Endometrial microvascular endothelial cells (primary cell): Measurements from ENCODE around the gene MARCHF3. TPM values are rescaled to one million over a fixed set of nuclear protein-coding genes. Genes with fewer than 3 reads are reported as not detected.

Experiments
- in situ Hi-C: cut with HindIII; loops from 2 replicates; pipeline ENCODE4 v1.10.0; 2017; ENCODE audit warnings: low sequenced_read_pairs, low pct_unique_long_range_greater_than_20kb; ENCODE audit errors: inconsistent ontology term
- total RNA-seq: library from RNA; depleted of rRNA; stranded (reverse); fragments of >200 nt; gene quantifications from one replicate; pipeline ENCODE4 v1.2.3, GENCODE V29; 2015; ENCODE audit errors: inconsistent ontology term

The MARCHF3 gene, protein sequence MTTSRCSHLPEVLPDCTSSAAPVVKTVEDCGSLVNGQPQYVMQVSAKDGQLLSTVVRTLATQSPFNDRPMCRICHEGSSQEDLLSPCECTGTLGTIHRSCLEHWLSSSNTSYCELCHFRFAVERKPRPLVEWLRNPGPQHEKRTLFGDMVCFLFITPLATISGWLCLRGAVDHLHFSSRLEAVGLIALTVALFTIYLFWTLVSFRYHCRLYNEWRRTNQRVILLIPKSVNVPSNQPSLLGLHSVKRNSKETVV
- 26.5 TPM for total RNA-seq

GRCh38 chr5:127030259-127031146 lies at the start of gene MARCHF3:
Gene MARCHF3, minus strand, starts transcription at chr5:127030558. Its CDS starts 112,387 bp downstream, at chr5:126918171.
- in situ Hi-C loops: no loop called here

- in situ Hi-C loops: no loop called here
Observed at GRCh38 chr5:127079994-127080491, 49.7 kb upstream of the MARCHF3 start.

GRCh38 chr5:127077366-127077765 lies 47.0 kb upstream of the MARCHF3 start:
- in situ Hi-C loops: no loop called here

- in situ Hi-C loops: no loop called here
Observed at GRCh38 chr5:127076315-127077129, 46.2 kb upstream of the MARCHF3 start.

DNA sequence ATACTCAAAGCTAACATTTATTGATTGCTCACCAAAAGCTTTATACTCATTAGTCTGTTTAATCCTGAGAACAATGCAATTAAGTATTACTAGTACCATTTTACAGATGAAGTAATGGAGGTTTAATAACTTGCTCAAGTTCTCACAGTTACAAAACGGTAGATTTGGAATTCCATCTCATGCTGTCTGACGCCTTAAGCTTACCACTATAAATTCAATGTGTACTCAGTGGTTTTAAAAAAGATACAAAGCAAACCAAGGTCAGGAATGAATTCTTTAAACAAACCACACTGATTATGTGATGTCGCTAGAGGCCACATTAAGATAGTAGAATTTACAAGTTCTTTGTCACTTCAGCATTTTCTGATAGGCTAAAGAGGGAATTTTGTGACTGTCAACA lies 44.1 kb upstream of the MARCHF3 start:
- in situ Hi-C loops: no loop called here

DNA sequence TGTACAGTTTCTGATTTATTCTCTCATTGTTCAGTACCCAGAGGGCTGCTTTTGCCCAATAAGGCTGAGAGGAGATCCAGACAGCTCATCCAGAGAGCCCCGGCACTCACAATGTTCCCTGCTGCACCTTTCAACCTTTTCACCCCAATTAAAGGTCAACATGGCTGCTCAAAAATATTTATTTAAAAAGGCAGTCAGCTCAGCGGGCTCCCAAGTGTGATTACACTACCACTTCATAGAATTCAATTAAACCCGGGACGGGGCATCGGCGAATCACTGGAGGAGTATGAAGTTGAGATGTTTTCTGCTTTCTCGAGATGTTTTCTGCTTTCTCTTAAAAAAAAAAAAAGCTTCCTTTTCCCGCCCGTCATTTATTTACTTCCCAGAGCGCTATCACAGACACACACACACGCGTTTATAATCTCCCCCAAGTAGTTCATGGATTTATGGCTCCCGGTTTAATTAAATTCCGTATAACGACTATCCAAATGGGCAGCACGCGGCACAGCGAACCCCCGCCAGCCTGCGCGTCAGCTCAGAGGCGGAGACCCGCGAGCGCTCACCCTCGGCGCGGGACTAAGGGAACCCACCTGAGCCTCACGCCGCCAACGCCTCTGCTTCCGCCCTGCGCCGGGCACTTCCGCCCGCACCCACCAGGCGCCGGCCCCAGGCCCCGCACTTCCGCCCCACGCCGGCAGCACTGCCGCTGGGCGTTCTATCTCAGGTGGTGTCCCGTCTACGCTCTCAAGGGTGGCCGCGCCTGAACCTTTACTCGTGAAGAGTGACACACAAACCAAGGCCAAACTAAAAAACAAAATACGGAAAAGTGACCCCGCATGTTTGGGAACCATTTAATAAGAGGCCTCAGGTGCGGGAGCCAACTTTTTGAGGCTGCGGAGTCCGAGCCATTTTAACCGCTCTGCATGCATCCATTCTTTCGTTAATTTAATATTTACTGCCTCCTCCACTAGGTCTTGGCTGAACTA lies 42.8 kb upstream of the MARCHF3 start, which contains the start of gene C5orf63:
C5orf63 (minus strand) TSS at position 642 of the 986 bp plus-strand sequence. CDS start 14,507 bp downstream, outside the sequence.
- in situ Hi-C loops: no loop called here

DNA sequence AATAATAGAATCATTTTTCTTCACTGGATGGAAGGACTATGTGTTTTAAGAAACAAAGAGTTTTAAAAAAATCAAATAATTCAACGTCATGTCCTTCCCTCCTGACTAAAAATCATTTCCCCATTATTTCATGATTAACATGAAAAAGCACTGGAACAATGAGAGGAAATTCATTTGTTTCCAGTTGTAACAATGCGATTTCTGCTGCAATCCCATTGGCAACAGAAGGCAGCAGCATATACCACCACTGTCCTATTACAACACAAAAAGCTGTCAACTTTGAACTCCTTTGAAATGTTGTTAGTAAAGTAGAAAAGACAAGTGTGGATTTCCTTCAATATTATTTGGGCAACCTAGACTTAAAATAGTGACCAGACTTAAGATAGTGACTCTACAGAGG lies 39.9 kb upstream of the MARCHF3 start:
- in situ Hi-C loops: no loop called here

DNA sequence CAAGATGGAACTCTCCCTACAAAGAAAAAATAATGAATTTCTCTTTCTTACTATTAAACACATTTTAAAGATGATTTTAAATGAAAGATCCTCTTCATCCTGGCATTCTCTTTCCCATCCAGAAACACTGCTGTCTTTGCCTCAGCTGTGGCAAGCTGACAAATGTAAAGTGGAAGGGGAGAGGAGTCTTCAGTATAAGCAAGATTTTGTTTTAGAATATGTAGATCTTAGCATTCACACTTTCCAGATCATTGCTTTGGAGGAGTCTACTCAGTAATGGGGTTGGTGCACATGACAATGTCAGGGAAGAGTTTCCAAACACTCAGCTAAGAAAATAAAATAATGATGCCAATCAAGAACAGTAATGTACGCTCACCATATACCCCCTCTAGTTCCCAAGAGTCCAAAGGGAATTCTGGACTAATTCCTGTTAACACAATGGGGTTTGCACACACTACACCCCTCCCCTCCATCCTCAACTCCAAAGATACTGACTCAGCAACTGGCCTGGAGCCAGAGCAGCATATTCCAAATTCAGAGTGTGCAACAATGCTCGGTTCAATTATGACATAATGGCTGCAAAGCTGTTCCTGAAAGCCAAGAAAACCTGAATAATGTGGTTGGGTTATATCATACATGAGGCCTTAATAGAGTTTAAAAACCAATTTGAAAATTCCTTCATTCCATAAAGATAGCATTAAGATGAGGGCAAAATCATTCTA lies 38.3 kb upstream of the MARCHF3 start:
- in situ Hi-C loops: no loop called here

GRCh38 chr5:127066721-127067120 lies 36.4 kb upstream of the MARCHF3 start:
- in situ Hi-C loops: no loop called here

DNA sequence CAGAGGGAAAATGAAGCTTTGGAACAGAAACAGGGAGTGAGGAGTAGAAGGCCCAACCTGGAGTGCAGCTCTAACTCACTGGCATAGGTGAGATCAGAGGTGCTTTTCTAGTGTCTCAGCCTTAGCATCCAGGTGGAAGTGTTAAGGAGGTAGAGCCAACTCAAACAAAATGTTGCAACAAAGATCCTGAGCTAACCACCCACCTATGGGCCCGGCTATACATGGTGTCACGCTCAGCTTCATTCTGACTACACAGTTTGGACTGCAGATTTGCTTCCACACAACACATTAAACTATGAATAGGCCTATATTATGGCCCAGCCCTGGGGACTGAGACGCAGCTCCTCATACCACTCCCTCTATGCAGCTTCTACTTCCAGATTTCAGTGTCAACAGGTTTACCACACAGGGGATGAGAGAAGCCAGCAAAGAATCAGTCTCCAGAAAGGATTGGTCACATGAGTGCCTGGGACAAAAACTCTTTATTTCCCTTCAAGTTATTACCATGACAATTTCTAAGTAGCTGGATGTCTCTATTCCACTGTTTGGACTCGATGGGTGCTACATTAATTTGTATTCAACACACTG lies 34.0 kb upstream of the MARCHF3 start:
- in situ Hi-C loops: no loop called here

GRCh38 chr5:127063257-127063913 lies 33.0 kb upstream of the MARCHF3 start:
- in situ Hi-C loops: no loop called here

GRCh38 chr5:127061956-127062355 lies 31.6 kb upstream of the MARCHF3 start:
- in situ Hi-C loops: no loop called here

- in situ Hi-C loops: no loop called here
Observed at GRCh38 chr5:127061537-127061936, 31.2 kb upstream of the MARCHF3 start.

DNA sequence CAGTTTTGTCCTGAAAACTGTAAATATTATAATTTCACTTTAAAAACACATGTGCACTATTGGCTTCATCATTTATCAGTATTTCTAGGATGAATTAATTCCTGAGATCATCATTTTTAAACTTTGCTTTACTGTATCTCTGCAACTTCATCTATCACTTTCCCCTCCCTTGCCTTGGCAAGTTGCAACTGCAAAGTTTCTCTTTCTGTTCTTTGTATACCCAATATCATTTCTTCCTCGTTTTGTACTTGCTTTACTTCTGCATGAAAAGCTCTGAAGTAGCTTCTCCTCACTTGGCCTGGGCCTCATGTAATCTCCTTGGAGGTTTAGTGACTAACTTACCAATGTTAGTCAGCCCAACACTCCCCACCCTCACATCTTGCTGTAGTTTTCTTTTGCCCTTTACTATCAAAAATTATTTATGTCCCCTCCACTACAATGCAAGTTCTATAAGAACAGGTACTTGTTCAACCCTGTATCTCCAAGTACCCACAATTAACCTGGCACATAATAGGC lies 30.2 kb upstream of the MARCHF3 start:
- in situ Hi-C loops: no loop called here

DNA sequence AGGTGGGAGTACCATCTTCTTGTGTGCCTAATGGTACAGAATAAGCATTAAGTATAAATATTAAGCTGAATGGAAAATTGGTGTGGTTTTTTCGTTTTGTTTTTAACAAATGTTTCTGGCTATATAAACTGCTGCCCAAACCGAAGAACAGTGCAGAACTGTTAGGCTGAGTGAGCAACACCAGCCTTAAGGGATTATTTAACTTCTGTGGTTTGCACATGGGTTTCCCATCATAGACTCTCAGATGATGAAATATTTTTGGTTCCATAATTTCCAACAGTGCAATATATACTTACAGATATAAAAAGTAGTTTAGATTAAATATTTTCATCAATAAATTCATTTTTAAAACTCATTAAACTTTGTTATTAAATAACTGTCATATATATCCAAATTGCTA lies 26.5 kb upstream of the MARCHF3 start:
- in situ Hi-C loops: no loop called here

DNA sequence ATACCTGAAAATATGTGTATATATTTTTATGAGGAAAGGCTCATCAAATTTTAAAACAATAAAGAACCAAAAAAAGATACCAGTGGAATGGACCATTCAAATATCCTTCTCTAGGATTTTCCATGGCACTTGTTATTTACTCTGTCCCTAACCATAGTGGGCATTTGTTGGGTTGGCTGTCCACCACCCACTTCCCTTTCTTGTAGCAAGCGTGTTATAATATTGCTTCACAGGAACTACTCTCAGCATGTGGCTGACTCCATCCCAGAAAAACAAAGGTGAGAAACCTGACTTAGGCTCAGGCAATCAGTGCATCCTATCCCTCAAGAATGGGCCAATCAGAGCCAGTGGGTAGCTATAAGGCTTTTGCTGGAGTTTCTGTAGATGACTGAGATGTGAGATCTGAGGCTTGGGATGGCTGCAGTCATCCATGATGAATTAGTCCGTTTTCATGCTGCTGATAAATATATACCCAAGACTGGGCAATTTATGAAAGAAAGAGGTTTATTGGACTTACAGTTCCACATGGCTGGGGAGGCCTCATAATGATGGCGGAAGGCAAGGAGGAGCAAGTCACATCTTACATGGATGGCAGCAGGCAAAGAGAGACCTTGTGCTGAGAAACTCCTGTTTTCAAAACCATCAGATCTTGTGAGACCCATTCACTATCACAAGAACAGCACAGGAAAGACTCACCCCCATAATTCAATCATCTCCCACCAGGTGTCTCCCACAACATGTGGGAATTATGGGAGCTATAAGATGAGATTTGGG lies 25.7 kb upstream of the MARCHF3 start:
- in situ Hi-C loops: no loop called here
